ELR (cell line): ENCODE results near the gene COMMD2.

Source experiments
- DNase-seq: peaks from one replicate; pipeline ENCODE4 v3.0.0-alpha.2; 2015; ENCODE audit warnings: low read depth

COMMD2 gene

DNA sequence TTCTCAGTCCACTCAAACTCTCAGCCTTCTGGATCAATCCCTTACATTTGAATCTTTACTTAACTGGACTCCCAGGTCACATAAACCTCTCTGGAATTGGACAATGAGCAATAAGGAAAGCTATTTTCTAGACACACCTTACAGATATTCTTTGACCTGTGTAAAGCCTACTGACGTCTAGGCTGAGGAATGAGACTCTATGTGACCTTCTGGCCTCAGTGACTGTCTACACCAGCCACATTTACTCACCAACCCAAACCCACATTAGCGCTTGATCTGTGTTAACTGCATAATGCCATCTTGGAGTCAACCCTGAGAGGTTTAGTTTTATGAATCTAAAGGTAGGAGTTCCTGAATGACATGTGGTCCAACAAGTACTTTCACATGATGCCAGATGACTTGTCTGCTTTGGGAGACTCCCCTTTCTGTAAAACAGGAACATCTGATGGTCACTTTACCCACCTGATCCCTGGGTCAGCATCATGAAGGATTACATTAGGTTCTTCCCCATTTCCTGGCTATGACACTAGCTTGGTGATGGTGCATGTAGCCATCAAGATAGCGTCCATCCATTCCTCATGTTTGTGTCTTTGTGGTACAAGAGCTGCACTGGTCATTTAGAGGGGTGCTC lies 11.4 kb upstream of the COMMD2 start:
- no peak for DNase-seq

DNA sequence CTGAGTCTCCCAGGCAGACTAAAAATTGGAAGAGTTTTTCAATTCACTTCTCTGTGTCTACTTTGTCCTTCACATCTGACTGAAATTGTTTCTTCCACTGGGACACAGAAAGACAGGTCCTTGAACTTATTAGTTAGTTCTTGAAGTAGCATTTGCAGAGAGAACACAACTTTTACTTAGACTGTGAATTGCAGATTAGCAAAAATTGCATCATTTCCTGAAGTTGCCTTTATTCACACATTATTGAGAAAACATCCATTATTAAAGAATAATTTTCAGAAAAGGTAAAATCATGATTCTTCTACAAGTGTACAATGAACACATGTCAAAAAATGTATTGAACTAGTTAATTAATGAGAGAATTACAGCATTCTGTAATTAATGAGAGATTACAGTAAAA lies 1.4 kb upstream of the COMMD2 start:
- no peak for DNase-seq

DNA sequence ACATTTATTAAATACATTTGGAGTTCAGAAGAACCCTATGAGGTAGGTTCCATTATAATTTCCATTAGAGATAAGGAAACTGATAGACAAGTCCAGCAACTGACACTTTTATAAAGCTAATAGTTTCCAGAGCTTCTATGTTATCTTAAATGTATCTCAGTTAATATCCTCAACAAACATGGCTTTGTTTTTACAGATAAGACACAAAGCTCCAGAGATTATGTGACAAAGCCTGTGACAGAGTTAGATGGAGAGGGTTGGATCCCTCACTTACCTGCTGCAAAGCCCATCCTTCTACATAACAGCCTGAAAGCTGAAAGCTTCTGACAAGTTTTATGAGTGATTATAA lies 473 bp upstream of the COMMD2 start:
- no peak for DNase-seq

DNA sequence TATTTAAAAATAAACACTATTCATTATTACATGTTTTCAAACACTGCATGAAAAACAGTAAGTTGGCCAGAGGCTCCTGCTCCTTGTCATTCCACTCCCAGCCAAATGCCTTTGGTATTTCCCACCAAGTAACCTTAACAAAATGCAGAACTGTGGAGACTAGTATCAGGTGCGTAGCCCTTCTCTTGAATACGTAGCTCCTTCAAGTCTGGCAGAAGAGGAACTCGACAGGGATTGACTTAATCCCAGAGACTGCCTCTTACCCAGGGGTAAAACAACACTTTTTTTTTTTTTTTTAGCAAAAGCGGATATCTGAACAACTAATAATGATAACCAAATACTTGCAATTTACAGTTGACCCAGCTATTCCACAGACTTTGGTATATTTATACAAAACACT lies 738 bp downstream of the COMMD2 start:
- peak; percentile 12 for DNase-seq

DNA sequence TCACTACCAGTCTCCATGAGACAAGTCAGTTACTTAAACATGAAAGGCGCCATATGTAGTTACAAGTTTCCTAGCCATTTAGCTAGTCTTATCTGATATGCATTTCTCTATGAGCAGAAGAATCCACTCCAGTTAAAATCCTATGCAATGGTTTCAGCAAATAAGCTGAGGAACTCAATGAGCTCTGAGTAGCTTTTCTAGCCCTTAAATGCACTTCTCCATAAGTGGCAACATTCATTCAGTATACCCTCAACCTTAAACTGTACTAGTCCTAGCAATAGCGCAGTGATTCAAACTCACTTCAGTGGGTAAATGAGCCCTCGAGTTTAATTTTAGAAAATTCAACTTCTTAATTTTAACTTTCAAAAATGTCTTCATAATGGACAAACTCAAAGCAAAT lies 7.7 kb downstream of the COMMD2 start:
- DNase-seq = no peak

DNA sequence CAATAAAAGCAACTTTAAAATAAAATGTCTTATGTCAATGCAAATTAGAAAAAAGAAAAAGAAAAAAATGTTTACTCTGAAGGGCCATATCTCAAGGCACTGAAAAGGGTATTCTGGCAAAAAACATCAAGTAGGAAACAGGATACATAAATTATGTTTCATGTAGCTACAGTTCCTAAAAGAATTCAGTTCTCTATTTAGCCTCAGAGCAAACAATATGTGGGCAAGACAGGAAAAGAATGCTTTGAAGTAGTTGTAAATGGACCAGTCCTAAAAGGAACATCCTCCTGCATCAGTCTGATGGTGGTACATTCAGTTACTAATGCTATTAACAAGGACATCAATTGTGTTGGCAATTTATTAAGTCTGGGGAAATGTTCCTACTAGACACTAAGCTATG lies 8.1 kb downstream of the COMMD2 start:
- no peak for DNase-seq

DNA sequence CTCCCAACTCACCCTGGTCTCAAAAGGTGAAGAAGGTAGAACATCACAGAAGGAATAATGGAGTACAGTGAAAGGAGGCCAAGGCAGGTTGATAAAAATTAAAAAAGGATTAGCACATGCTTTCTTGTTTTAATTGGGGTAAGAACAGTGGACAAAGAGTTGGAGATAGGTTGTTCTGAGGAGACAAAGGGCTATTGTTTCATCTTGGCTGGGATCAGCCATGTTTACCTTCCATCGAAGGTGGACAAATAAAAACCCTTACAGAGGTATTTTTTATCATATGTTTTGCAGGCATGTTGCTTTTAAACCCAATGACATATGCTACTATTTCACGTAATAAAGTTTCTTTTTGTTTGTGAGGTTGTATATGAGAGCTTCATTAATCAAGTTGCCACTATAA lies 12.9 kb downstream of the COMMD2 start:
- DNase-seq = no peak

DNA sequence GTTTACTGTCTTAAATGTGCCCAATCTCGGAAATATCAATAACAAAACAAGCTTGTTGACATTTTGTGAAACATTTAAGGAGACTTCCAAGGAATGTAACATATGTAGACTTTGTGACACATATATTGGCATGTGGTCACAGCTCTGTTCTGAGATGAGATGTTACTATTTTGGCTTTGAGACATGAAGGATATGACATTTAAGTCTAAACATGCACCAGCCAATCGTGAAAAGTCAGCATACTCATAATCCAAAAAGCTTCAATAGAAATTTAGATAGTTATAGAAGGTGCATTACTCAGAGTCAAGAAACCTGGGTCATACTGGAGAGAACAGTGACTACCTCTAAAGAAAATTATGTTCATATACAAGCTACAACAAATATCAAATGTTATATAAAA lies 13.4 kb downstream of the COMMD2 start:
- DNase-seq = no peak

DNA sequence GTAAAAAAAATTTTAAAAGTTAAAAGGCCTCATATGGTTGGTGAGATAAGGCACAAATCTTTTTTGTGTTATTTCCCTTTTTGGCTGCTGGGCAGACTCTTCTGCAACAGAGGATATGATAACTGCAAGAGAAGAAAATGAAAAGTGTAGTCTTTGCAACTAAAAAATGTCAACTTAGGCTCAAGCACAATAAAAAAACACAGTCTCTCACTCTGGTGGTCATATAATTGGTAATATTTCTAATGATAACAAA lies 15.4 kb downstream of the COMMD2 start:
- DNase-seq = no peak

DNA sequence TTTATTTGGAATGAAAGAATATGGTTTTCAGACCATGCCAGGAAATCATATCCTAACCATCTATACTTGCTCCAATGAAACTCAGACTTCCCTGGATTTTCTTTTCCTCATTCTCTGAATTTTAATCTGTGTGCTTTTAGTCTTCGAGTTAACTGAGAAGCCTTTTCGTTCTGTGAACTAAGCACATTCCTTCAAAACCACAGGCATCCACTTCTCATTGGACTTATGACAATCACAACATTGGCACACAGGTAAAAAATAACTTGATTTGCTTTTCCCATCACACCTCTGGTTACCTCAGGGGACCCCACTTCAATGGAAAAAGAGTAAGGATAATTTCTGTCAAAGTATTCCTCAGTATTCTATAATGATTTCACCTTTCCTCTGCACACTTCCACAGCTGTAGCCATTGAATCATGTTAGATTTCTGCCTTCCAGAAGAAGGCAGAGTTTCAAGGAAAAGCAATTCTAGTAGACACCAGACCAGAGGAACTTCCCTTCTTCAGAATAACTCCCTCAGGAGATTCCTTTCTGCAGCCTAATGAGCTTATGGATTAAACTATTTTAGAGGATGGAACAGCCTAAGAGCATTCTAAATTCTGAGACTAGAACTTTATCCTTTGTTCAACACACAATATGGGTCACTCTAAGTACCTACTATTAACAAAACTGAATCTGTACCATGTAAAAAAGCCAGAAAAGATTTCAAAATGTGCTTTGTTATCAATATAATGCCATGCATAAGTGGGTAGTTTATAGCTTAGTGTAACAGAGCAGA lies 15.9 kb downstream of the COMMD2 start:
- DNase-seq = peak; percentile 54

DNA sequence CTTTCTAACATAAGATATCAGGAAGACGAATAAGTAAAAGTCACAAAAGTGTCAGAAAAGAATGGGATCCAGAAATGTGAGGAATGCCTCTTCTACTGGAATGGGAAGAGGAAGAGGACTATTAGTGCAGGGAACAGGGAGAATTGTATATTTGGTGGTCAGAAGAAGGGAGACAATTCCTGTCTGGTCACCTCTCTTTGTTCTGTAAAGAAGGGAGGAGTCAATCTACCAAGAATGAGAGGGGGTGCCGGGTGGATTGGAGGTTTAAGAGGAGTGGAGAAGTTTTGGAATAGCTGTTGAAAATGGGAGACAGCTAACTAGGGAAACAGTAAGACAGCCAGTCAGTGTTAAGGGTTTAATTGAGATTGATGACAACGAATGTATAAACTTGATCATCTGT lies 20.1 kb downstream of the COMMD2 start:
- DNase-seq = no peak

DNA sequence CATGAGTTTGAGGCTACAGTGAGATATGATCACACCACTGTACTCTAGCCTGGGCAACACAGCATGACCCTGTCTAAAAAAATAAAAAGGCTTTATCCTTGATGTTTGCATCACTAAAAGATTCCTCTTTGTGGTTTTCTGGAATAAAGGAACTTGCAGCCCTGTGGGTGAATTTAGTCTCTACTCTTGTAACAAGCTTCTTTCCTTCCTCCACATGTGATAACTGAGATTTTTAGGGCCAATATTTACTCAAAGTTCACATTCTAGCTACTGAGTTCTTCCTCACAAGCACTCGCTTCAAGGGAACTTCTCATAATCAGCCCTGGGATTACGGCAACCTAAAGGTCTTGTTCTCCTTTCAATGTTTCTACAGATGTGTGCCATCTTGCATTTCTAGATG lies 24.6 kb downstream of the COMMD2 start:
- DNase-seq = no peak

DNA sequence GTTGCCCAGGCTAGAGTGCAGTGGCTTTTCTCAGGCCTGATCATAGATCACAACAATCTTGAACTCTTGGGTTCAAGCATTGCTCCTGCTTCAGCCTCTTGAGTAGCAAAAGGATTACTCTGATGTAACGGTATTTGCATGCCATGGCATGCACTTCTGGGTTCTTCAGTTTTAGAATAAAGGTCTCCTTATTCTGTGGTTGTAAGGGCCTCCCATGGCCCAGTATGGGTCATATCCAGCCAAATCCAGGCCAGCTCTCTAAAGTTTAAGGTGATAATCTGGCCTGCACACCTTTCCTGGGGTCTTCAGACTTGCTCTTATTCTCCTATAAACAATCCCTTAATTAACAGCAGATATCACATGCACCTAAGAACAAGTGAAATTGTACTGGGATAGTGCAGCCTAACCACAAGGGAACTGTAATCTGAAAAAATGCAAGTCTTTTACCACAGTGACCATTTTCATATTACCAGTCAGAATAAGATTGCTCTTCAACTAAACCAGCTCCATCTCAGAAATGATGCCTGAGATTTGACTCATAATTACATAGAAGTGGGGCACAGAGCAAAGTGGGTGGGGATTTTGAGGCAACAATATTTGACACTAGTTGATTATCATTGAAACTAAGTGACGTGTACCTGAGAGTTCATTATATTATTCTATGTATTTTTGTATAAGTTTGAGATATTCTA lies 25.4 kb downstream of the COMMD2 start:
- DNase-seq = no peak

DNA sequence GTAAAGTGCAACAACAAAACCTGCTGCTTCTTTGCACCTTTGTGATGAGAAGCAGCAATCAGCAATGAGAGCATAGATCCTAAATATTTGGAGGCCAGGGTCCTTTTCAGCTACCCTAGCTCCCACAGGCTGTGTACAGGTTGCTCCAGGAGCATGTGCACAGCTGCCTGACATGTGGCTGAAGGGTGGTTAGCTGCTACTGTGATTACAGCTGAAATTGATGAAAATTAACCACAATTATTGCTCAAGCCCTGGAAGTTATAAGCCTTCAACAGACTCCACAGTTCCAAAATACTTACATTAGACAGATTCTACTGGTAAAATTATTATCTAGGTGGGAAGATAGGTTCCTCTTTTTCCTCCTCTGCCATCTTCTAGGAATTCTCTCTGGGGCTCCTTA lies 28.5 kb downstream of the COMMD2 start:
- no peak for DNase-seq

DNA sequence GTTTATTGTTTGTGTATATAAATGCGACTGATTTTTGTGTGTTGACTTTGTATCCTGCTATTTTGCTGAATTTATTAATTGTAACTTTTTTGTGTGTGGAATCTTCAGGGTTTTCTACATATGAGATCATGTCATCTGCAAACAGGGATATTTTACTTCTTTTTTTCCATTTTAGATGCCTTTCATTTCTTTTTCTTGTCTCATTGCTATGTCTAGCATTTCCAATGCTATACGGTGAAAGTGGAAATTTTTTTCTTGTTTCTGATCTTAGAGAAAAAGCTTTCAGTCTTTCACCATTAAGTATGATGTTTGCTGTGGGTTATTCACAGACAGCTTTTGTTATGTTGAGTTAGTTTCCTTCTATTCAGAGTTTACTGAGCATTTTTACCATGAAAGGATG lies 31.4 kb downstream of the COMMD2 start:
- DNase-seq = no peak

DNA sequence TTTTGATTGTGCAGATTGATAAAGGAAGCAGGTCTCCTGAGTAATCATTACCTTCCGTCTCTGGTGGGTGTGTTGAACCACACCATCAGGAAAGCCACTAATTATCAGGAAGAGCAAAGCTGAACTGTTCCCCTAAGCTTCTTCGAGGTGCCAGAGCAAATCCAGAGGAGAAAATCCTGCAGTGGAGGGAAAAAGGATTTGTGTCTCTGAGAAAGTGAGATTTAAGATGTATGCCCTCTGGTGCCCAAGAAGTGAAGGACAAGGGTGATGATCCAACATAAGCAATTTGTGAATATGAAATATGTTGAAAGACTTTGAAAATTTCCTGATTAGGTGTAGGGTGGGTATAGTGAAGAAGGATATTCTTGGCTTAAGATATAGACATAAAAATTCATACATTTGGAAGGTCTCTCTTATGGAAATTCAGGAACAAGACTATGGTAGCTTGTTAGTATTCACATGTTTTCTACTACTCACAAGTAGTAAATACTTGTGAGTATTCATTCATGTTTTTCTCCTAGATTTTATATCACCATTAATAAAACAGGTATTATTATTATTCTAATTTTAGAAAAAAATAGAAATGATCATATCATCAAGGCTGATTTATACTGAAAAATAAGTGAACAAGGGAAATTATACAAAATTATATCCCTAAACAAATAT lies 34.8 kb downstream of the COMMD2 start:
- DNase-seq = peak; percentile 85

DNA sequence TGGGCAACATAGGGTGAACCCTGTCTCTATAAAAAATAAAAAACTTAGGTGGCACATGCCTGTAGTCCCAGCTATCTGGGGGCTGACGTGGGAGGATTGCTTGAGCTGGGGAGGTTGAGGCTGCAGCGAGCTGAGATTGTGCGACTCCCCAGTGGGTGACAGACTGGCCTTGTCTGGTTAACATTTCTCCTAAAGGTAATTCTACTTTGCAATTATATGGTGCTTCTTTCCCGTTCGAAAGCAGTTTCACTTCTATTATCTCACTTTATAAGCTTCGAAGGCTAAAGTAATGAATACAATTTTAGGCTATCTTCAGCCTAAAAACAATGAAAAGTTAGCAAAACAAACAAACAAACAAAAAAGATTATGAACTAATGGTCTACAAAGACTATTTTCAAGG lies 35.3 kb downstream of the COMMD2 start:
- DNase-seq = no peak

DNA sequence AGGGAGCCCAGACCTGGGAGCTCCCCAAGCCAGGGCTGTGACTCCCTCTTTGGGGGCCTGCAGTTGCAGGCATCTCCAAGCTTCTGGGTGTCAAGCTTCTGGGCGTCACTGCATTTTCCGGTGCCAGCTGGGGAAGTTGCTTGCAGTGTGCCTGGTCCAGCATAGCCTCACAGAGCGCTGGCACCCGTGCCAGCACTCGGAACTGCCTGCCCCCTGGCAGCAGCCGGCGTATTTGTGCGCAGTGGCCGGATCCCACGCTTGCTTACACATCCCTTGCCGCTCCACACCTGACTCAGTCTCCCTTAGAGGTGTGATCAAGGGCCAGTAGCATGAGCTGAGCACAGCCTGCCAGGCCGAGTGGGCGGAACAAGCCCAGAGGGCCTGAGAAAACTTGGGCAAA lies 37.0 kb downstream of the COMMD2 start:
- DNase-seq = no peak

DNA sequence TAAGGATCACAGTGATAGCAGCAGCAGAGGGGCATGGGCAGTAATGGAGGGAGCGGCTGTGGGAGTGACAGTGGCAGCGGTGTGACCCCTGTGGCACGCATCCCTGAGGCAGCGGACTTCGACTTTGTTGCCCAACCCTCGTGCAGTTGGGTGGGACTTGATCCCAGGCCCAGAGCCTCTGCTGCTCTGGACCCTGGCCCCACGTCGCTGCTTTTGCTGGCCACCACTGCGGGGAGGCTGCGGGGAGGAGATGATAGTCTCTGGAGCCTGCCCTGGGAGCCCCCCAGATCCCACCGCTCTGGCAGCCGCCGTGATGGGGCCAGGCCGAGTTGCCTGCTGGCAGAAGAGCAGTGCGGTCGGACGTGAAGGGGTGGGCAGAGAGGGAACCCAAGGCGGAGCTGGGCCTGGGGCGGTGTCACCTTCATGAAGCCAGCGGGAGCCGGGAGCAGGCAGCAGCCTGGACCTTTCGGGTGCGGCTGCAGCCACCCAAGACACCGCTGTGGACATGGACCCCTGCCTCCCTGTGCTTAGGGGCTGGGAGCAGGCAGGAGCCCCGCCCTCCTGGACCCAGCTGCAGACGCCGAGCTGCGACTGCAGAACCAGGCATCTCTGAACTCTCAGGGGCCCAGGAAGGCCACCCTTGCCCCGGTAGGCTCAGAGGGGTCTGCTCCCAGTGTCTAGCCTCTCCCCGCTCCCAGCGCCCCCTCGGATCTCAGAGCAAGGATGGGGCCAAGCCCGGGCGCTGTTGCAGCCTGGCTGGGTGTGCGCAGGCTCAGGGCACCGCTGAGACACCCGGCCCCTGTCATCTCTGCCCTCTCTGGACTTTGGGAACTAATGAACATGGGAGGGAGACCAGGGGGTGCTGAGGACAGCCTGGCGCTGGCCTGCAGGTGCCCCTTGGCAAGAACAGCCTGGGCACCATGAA lies 38.3 kb downstream of the COMMD2 start:
- DNase-seq = no peak

DNA sequence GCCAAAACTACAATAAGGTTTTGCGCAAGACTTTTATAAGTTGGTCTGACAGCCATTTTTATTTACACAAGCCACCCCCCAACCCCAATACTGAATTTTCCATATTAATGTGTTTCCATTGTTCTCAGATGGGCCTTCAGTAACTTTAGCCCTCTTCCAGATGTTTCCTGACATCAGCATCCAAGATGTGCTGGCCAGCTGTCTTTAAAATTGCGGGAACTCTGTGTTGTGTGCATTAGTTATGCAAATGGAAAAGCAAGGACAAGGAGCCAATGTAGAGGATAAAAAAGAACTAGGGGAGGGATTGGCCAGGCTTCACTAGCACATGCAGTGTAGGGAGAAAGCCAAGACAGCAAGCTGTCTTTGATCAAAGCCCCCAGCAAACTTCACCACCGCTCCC lies 45.4 kb downstream of the COMMD2 start:
- DNase-seq = no peak

DNA sequence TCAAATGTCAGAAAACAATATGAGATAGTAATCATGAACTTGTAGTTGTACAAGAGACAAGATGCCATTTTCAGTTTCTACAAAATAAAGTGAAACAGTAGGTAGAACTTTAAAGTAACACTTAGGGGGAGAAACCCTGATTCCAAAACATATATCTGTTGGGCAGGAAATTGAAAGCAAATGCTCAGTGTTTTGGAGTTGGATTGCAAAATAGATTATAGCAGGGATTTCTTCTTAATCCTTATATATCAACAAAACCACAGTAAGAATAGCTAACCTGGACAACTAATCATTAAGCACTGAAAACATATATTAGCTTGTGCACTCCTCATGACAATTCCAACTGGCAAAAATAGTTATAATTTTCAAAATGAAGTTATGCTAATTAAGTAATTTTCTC lies 46.9 kb downstream of the COMMD2 start:
- no peak for DNase-seq

DNA sequence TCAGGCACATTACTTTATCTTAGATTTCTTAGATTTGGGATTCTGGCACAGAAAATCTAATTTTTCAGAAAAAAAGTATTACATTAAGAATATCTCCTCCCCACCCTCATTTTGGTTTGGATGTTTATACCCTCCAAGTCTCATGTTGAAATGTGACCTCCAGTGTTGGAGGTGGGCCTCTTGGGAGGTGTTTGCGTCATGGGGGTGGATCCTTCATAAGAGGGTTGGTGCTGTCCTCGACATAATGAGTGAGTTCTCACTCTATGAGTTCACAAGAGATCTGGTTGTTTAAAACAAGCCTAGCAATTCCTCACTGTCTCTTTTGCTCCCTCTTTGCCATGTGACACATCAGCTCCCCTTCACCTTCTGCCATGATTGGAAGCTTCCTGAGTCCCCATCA lies 48.8 kb downstream of the COMMD2 start:
- peak; percentile 57 for DNase-seq
